ENCODE results near the gene SHKBP1. TPM values are rescaled to one million over a fixed set of nuclear protein-coding genes. Genes with fewer than 3 reads are reported as not detected.

The SHKBP1 gene
- total and polyA plus RNA-seq, 2 donors (not counting 1 experiment from before 2014, with no cell fraction given) = 179 to 227 TPM

- peaks cover 4% of the 10 kb centered on the region for H3K4me1 Mint-ChIP-seq
- H3K79me2 ChIP-seq (ENCODE audit: control insufficient read depth, insufficient read depth, low read length) = no peaks in the 10 kb centered on the region
Observed at GRCh38 chr19:40620161-40620485, 43.5 kb downstream of the SHKBP1 start.

GRCh38 chr19:40621283-40621682 is 44.6 kb downstream of the SHKBP1 start:
- ATAC-seq (ENCODE audit: low read depth) = no peak
- no peak for DNase-seq
- Histone ChIP-seq H3K36me3 (replicated peaks in 1 of 2; ENCODE audit: control extremely low read depth in 1 of 2, control insufficient read depth in 1 of 2, extremely low read depth in 1 of 2, insufficient read depth in 2 of 2, low read length in 1 of 2) (peaks cover 0 to 26% of the 10 kb centered on the region in 2 experiments), H3K27me3 (replicated peaks in 1 of 4; ENCODE audit: control extremely low read depth in 1 of 4, control insufficient read depth in 3 of 4, insufficient read depth in 4 of 4, low read length in 3 of 4) (no peaks in the 10 kb centered on the region), H3K79me2 (ENCODE audit: control insufficient read depth, insufficient read depth, low read length) (no peaks in the 10 kb centered on the region), H2AFZ (ENCODE audit: insufficient read depth, low read depth, low read length, poor library complexity, severe bottlenecking) (no peak overlapping the region), H3K4me1 (ENCODE audit: control insufficient read depth in 2 of 2, insufficient read depth in 2 of 2, low read length in 2 of 2) (no peaks in the 10 kb centered on the region), H3K4me2 (replicated peaks; ENCODE audit: low read depth, low read length, poor library complexity, severe bottlenecking) (no peak overlapping the region), H3K4me3 (ENCODE audit: control extremely low read depth in 1 of 5, extremely low read depth in 1 of 5, insufficient read depth in 1 of 5, low read depth in 2 of 5, low read length in 4 of 5) (no peak overlapping the region), H3K9ac (ENCODE audit: low read length) (no peak overlapping the region), H3K27ac (ENCODE audit: low read length in 2 of 2) (no peak overlapping the region), H3K9me3 (ENCODE audit: control extremely low read depth in 1 of 3, control insufficient read depth in 2 of 3, insufficient read depth in 1 of 3, low read length in 2 of 3) (no peaks in the 10 kb centered on the region), H4K20me1 (ENCODE audit: control insufficient read depth, insufficient read depth, low read length, poor library complexity, severe bottlenecking) (no peaks in the 10 kb centered on the region)
- no peak for TF ChIP-seq CTCF (IDR thresholded peaks at IDR 0.05)
- TF ChIP-seq EZH2 (IDR thresholded peaks at IDR 0.05; ENCODE audit: borderline replicate concordance, insufficient read depth, low read depth, low read length, poor library complexity, severe bottlenecking) = no peak
- intact Hi-C loops (cut with micrococcal nuclease) = no loop called here
- H3K27me3 Mint-ChIP-seq = no peaks in the 10 kb centered on the region
- H3K4me3 Mint-ChIP-seq = no peak overlapping the region
- H3K4me1 Mint-ChIP-seq = peaks cover 2% of the 10 kb centered on the region
- no peak overlapping the region for H3K27ac Mint-ChIP-seq
- CTCF ChIA-PET = interaction anchor here (2.6 kb wide), 2 partner anchors 13 to 51 kb away, joined by 6 to 13 read pairs; no protein-coding TSS in a partner anchor
- no peaks in the 10 kb centered on the region for H3K9me3 Mint-ChIP-seq (ENCODE audit: insufficient read depth)
- POLR2A ChIA-PET = interaction anchor here (0.6 kb wide), 3 partner anchors 34 to 262 kb away, joined by 3 to 5 read pairs (median 5); no protein-coding TSS in a partner anchor
- WGBS (ENCODE audit: insufficient coverage) = 78% methylated on average over 2 of the region's 2 CpGs

More at GRCh38 chr19:40620161-40620485, 43.5 kb downstream of the SHKBP1 start:
- intact Hi-C loops (cut with micrococcal nuclease) = no loop called here
- Histone ChIP-seq H3K9ac (ENCODE audit: low read length) (no peak overlapping the region), H3K36me3 (replicated peaks in 1 of 2; ENCODE audit: control extremely low read depth in 1 of 2, control insufficient read depth in 1 of 2, extremely low read depth in 1 of 2, insufficient read depth in 2 of 2, low read length in 1 of 2) (peaks cover 0 to 18% of the 10 kb centered on the region in 2 experiments), H3K27me3 (replicated peaks in 1 of 4; ENCODE audit: control extremely low read depth in 1 of 4, control insufficient read depth in 3 of 4, insufficient read depth in 4 of 4, low read length in 3 of 4) (no peaks in the 10 kb centered on the region), H2AFZ (ENCODE audit: insufficient read depth, low read depth, low read length, poor library complexity, severe bottlenecking) (no peak overlapping the region), H3K27ac (ENCODE audit: low read length in 2 of 2) (no peak overlapping the region), H3K9me3 (ENCODE audit: control extremely low read depth in 1 of 3, control insufficient read depth in 2 of 3, insufficient read depth in 1 of 3, low read length in 2 of 3) (no peaks in the 10 kb centered on the region), H4K20me1 (ENCODE audit: control insufficient read depth, insufficient read depth, low read length, poor library complexity, severe bottlenecking) (no peaks in the 10 kb centered on the region), H3K4me3 (ENCODE audit: control extremely low read depth in 1 of 5, extremely low read depth in 1 of 5, insufficient read depth in 1 of 5, low read depth in 2 of 5, low read length in 4 of 5) (no peak overlapping the region), H3K4me2 (replicated peaks; ENCODE audit: low read depth, low read length, poor library complexity, severe bottlenecking) (no peak overlapping the region), H3K4me1 (ENCODE audit: control insufficient read depth in 2 of 2, insufficient read depth in 2 of 2, low read length in 2 of 2) (no peaks in the 10 kb centered on the region)
- 90% methylated on average over 1 of the region's 8 CpGs for WGBS (ENCODE audit: insufficient coverage)
- no peak overlapping the region for H3K27ac Mint-ChIP-seq
- no peak for TF ChIP-seq EZH2 (IDR thresholded peaks at IDR 0.05; ENCODE audit: borderline replicate concordance, insufficient read depth, low read depth, low read length, poor library complexity, severe bottlenecking)
- no peak for TF ChIP-seq CTCF (IDR thresholded peaks at IDR 0.05)
- H3K9me3 Mint-ChIP-seq (ENCODE audit: insufficient read depth) = no peaks in the 10 kb centered on the region
- no peak for DNase-seq
- CTCF ChIA-PET = interaction anchor here (0.6 to 2.6 kb wide), 5 partner anchors 10 to 312 kb away, joined by 3 to 9 read pairs (median 3); no protein-coding TSS in a partner anchor
- no peak for ATAC-seq (ENCODE audit: low read depth)
- POLR2A ChIA-PET = interaction anchor here (0.5 to 0.7 kb wide), 3 partner anchors 26 to 179 kb away, joined by 3 to 14 read pairs (median 3); no protein-coding TSS in a partner anchor
- no peak overlapping the region for H3K4me3 Mint-ChIP-seq
- H3K27me3 Mint-ChIP-seq = no peaks in the 10 kb centered on the region
